Adrenal gland (tissue), 12 donors: ENCODE data around the gene PTPRQ. TPM values are rescaled to one million over a fixed set of nuclear protein-coding genes. Genes with fewer than 3 reads are reported as not detected.
A peak's percentile ranks its signal among the peaks of the same experiment; 100 is the strongest.

Experiments
- DNase-seq, 7 donors: peaks; one replicate each; pipeline ENCODE4 v3.0.0-alpha.2; 2019 to 2020
- H3K27ac ChIP-seq, 5 donors: fragments of 200-600 bp; sonication (generic) in 4 of 5; 1 replicate in 3 of 5; 2 replicates in 2 of 5; pipeline versions ENCODE4 v1.5.1 to v1.8.0; 2016 to 2020; ENCODE audit warnings: mild to moderate bottlenecking in 1 of 5
- H3K27me3 ChIP-seq: fragments of 200-600 bp; 2 replicates; pipeline ENCODE4 v1.8.0; 2021
- H3K36me3 ChIP-seq, 2 donors: fragments of 200-600 bp; replicated peaks in 1 of 2; 1 replicate in 1 of 2; 2 replicates in 1 of 2; pipeline versions ENCODE4 v1.5.1 to v1.8.0; 2018 to 2022
- H3K4me1 ChIP-seq, 2 donors: fragments of 200-600 bp; replicated peaks in 1 of 2; 1 replicate in 1 of 2; 2 replicates in 1 of 2; pipeline versions ENCODE4 v1.5.1 to v1.8.0; 2018 to 2021
- H3K4me3 ChIP-seq, 4 donors: fragments of 200-600 bp; sonication (generic) in 3 of 4; one replicate each; pipeline ENCODE4 v1.5.1; 2016 to 2018
- H3K9me3 ChIP-seq, 3 donors: fragments of 200-600 bp; sonication (generic) in 1 of 3; replicated peaks in 1 of 3; 1 replicate in 2 of 3; 2 replicates in 1 of 3; pipeline versions ENCODE4 v1.5.1 to v1.8.0; 2016 to 2021
- POLR2A ChIP-seq, 2 donors: fragments of 450-650 bp; IDR thresholded peaks; one replicate each; pipeline ENCODE4 v1.6.1; 2017; ENCODE audit warnings: antibody characterized with exemption in 2 of 2, mild to moderate bottlenecking in 2 of 2, moderate library complexity in 1 of 2
- WGBS, 4 donors: extraction: QIAGEN DNeasy Blood & Tissue Kit in 2 of 4; methylation state at CpG; one replicate each; pipeline versions ENCODE4 v1.1.5 to v1.1.7; 2013 to 2017; 5-methylcytosine and 5-hydroxymethylcytosine counted together
- intact Hi-C, 2 donors: fragments of 100-400 bp; cut with DNase I; formaldehyde crosslinking; loops; one replicate each; pipeline versions ENCODE4 v1.14.1 to v1.15.0; 2022 to 2023
- polyA plus RNA-seq, 3 donors: library from polyadenylated mRNA; stranded (reverse); fragments of 200-250 nt in 2 of 3; fragments of 350-450 nt in 1 of 3; fragmentation: Illumina TruSeq in 1 of 3; extraction: RNeasy Lipid Tissue Mini Kit (QIAGEN cat#74804) in 1 of 3; gene quantifications; one replicate each; pipeline ENCODE4 v1.2.3, GENCODE V29; 2013 to 2014
- total RNA-seq, 9 donors: library from RNA; depleted of rRNA in 4 of 9; stranded (reverse); fragments of >200 nt in 4 of 9; fragments of 120-200 nt in 1 of 9; fragmentation: NEBNext Ultra II Directional in 1 of 9; extraction: Animal tissue kit (Norgen Biotek cat#: 25700) in 1 of 9; gene quantifications; one replicate each; pipeline versions ENCODE4 v1.1.0 to v1.2.4, GENCODE V29; 2013 to 2023
- TF ChIP-seq, protein P1 (sequence below), 6 experiments: fragments of 450-650 bp in 4 of 6; fragments of 200-600 bp in 2 of 6; sonication (generic) in 1 of 6; IDR thresholded peaks; 1 replicate in 5 of 6; 2 replicates in 1 of 6; pipeline versions ENCODE4 v1.5.1 to v1.8.0; 2016 to 2021; ENCODE audit warnings: antibody characterized with exemption in 6 of 6, mild to moderate bottlenecking in 2 of 6, moderate library complexity in 1 of 6
- donor health status: healthy with polysubstance abuse.
- donor health status: Bipolar disorder and iron deficiency.
- donor health status: DM: yes; HTN: yes; CAD: no.
- donor health status: DM: no; HTN: no; CAD: no.
- donor health status: DM: no; HTN: no; CAD: no.
- donor health status: DM: yes; HTN: yes; CAD: no.

Gene PTPRQ
- total and polyA plus RNA-seq, 12 donors = under 0.01 to 0.27 (median 0.13) TPM; not detected in 2

DNA sequence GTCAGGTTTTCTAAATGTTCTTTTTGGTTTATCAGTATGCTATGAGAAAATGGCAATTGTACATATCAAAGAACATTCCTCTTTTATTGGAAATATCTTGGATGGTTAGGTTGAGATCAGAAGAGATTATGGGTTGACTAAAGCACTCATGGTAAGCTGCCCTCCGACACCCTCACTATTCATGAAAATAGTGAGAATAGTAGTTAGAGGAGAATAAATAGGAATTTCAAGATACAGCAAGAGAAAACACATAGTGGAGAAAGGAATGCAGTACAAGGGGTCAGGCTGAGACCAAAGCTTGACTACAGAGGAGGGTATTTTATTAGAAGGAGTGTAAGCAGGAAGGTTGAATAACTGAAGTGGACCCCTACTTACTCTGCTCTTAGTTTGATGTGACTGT is 112.5 kb downstream of the PTPRQ start:
- Histone ChIP-seq H3K9me3 (no peaks in the 10 kb centered on the region), H3K27ac (peak overlapping the region in 4 of 5 donors; percentile 36 to 48 (median 38)), H3K27me3 (no peaks in the 10 kb centered on the region), H3K36me3 (no peaks in the 10 kb centered on the region), H3K4me1 (peaks cover 14 to 16% of the 10 kb centered on the region in 2 donors), H3K4me3 (no peak overlapping the region)
- 58 to 68% (median 66%) methylated on average over 1 of the region's 1 CpG for WGBS, 4 donors
- TF ChIP-seq, protein P1, sequence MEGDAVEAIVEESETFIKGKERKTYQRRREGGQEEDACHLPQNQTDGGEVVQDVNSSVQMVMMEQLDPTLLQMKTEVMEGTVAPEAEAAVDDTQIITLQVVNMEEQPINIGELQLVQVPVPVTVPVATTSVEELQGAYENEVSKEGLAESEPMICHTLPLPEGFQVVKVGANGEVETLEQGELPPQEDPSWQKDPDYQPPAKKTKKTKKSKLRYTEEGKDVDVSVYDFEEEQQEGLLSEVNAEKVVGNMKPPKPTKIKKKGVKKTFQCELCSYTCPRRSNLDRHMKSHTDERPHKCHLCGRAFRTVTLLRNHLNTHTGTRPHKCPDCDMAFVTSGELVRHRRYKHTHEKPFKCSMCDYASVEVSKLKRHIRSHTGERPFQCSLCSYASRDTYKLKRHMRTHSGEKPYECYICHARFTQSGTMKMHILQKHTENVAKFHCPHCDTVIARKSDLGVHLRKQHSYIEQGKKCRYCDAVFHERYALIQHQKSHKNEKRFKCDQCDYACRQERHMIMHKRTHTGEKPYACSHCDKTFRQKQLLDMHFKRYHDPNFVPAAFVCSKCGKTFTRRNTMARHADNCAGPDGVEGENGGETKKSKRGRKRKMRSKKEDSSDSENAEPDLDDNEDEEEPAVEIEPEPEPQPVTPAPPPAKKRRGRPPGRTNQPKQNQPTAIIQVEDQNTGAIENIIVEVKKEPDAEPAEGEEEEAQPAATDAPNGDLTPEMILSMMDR (IDR thresholded peaks at IDR 0.05) = no peak
- TF ChIP-seq POLR2A (IDR thresholded peaks at IDR 0.05) = no peak
- intact Hi-C loops = no loop called here
- DNase-seq = no peak

DNA sequence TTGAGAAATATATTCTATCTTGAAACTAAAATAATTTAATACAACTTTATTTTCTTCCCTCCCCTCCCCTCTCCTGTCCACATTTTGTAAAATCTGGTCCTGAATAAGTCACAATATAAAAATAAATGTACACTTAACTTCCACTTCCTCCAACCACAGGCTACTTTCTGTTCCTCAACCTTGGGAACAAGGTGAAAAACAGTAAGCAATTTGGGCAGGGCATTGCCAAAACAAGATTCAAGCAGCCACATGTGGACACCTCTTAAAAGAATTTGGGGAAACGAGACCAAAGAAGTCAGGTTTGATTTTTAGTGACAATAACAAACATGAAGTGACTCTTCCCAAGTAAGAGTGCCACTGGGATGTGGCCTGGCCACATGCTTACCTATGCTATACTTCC is 115.7 kb downstream of the PTPRQ start:
- H3K4me3 ChIP-seq = no peak overlapping the region
- peaks cover 4 to 14% of the 10 kb centered on the region in 2 donors for H3K4me1 ChIP-seq
- DNase-seq = no peak
- WGBS, 4 donors = 57 to 78% (median 75%) methylated on average over 1 of the region's 1 CpG
- H3K9me3 ChIP-seq = no peaks in the 10 kb centered on the region
- intact Hi-C loops = no loop called here
- H3K27ac ChIP-seq = no peak overlapping the region
- H3K27me3 ChIP-seq = no peaks in the 10 kb centered on the region
- H3K36me3 ChIP-seq = no peaks in the 10 kb centered on the region
- TF ChIP-seq POLR2A (IDR thresholded peaks at IDR 0.05) = no peak
- TF ChIP-seq, protein P1 (IDR thresholded peaks at IDR 0.05) = no peak

DNA sequence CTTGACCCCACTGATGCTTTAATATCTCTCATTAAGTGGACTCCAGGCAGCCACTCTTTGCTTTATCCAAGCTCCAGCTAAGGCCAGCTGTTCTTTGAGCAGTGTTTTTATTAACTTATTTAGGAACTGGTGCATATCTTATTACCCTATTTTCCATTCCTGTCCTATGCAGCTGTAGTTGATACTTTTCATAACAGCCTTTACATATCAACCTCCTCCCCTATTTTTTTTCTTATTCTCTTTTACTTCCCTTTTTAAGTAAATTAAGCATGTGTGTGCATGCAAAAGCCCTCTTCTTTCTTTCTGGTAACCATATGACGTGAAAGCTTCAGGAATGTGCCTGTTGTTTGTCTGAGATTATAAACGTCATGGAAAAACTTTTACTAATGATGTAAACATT is 121.2 kb downstream of the PTPRQ start:
- Histone ChIP-seq H3K27me3 (no peaks in the 10 kb centered on the region), H3K27ac (no peak overlapping the region), H3K4me3 (no peak overlapping the region), H3K4me1 (peaks cover 0 to 5% of the 10 kb centered on the region in 2 donors), H3K36me3 (no peaks in the 10 kb centered on the region), H3K9me3 (no peaks in the 10 kb centered on the region)
- no peak for DNase-seq
- intact Hi-C loops = no loop called here
- 54 to 61% (median 57%) methylated on average over 2 of the region's 2 CpGs for WGBS, 4 donors
- TF ChIP-seq, protein P1 (IDR thresholded peaks at IDR 0.05) = no peak
- TF ChIP-seq POLR2A (IDR thresholded peaks at IDR 0.05) = no peak

DNA sequence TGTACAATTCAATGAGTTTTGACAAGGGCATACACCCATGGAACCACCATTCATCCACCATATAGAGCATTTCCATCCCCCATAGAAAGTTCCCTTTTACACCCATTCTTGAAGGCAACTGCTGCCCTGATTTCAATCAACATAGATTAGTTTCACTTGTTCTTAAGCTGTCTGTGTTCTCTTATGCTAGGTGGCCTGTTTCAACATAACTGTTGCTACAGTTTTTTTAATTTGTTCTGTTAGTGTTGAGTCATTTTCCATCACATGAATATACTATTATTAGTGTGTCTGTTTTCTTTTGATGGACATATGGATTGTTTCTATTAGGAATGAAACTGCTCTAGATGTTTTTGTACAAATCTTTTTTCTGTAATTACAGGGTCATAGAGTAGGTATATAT is 123.4 kb downstream of the PTPRQ start:
- Histone ChIP-seq H3K36me3 (no peaks in the 10 kb centered on the region), H3K27me3 (no peaks in the 10 kb centered on the region), H3K4me1 (peaks cover 0 to 5% of the 10 kb centered on the region in 2 donors), H3K4me3 (no peak overlapping the region), H3K27ac (no peak overlapping the region), H3K9me3 (no peaks in the 10 kb centered on the region)
- intact Hi-C loops = no loop called here
- no peak for DNase-seq
- TF ChIP-seq POLR2A (IDR thresholded peaks at IDR 0.05) = no peak
- TF ChIP-seq, protein P1 (IDR thresholded peaks at IDR 0.05) = no peak
